ENCODE data around the gene OR14A2. TPM values are rescaled to one million over a fixed set of nuclear protein-coding genes. Genes with fewer than 3 reads are reported as not detected.
"Not testable (repeated sequence)": the region's sequence is repeated elsewhere in the genome, so short reads cannot be mapped to it uniquely, and the experiment has no call there.

OR14A2 gene
- total RNA-seq, 1 donor from 2014 or later: not detected

- DNase-seq (ENCODE audit: extremely low spot score, unreplicated experiment): no peak
- Mint-ChIP-seq H3K9me3 (ENCODE audit: unreplicated experiment) (peaks cover 35% of the 10 kb centered on the region), H3K27ac (ENCODE audit: unreplicated experiment) (peak overlapping the region; percentile 63), H3K4me3 (ENCODE audit: unreplicated experiment) (no peak overlapping the region), H3K4me1 (ENCODE audit: unreplicated experiment) (peaks cover 5% of the 10 kb centered on the region), H3K36me3 (ENCODE audit: unreplicated experiment) (no peaks in the 10 kb centered on the region), H3K27me3 (ENCODE audit: unreplicated experiment) (no peaks in the 10 kb centered on the region)
- TF ChIP-seq CTCF (IDR thresholded peaks at IDR 0.05): no peak
Measured at GRCh38 chr1:247747616-247748015, 325 bp downstream of the OR14A2 start.

GRCh38 chr1:247746391-247746935, 1.5 kb downstream of the OR14A2 start:
- no peak overlapping the region for H3K4me3 Mint-ChIP-seq (ENCODE audit: unreplicated experiment)
- H3K27ac Mint-ChIP-seq (ENCODE audit: unreplicated experiment): no peak overlapping the region
- peaks cover 26% of the 10 kb centered on the region for H3K9me3 Mint-ChIP-seq (ENCODE audit: unreplicated experiment)
- H3K36me3 Mint-ChIP-seq (ENCODE audit: unreplicated experiment): no peaks in the 10 kb centered on the region
- TF ChIP-seq CTCF (IDR thresholded peaks at IDR 0.05): no peak
- DNase-seq (ENCODE audit: extremely low spot score, unreplicated experiment): no peak
- no peaks in the 10 kb centered on the region for H3K27me3 Mint-ChIP-seq (ENCODE audit: unreplicated experiment)
- peaks cover 9% of the 10 kb centered on the region for H3K4me1 Mint-ChIP-seq (ENCODE audit: unreplicated experiment)

GRCh38 chr1:247742215-247742760, 5.7 kb downstream of the OR14A2 start:
- not testable (repeated sequence) for H3K4me3 Mint-ChIP-seq (ENCODE audit: unreplicated experiment); H3K4me1 Mint-ChIP-seq (ENCODE audit: unreplicated experiment); H3K27ac Mint-ChIP-seq (ENCODE audit: unreplicated experiment); H3K36me3 Mint-ChIP-seq (ENCODE audit: unreplicated experiment); H3K27me3 Mint-ChIP-seq (ENCODE audit: unreplicated experiment); DNase-seq (ENCODE audit: extremely low spot score, unreplicated experiment)
- peaks cover 27% of the 10 kb centered on the region for H3K9me3 Mint-ChIP-seq (ENCODE audit: unreplicated experiment)

- no peak for DNase-seq (ENCODE audit: extremely low spot score, unreplicated experiment)
- Mint-ChIP-seq H3K27me3 (ENCODE audit: unreplicated experiment) (no peaks in the 10 kb centered on the region), H3K9me3 (ENCODE audit: unreplicated experiment) (peaks cover 23% of the 10 kb centered on the region), H3K27ac (ENCODE audit: unreplicated experiment) (no peak overlapping the region), H3K36me3 (ENCODE audit: unreplicated experiment) (no peaks in the 10 kb centered on the region), H3K4me3 (ENCODE audit: unreplicated experiment) (no peak overlapping the region), H3K4me1 (ENCODE audit: unreplicated experiment) (peaks cover 7% of the 10 kb centered on the region)
- no peak for TF ChIP-seq CTCF (IDR thresholded peaks at IDR 0.05)
Measured at GRCh38 chr1:247741756-247742155, 6.2 kb downstream of the OR14A2 start.

- DNase-seq (ENCODE audit: extremely low spot score, unreplicated experiment): no peak
- no peak overlapping the region for H3K27ac Mint-ChIP-seq (ENCODE audit: unreplicated experiment)
- H3K36me3 Mint-ChIP-seq (ENCODE audit: unreplicated experiment): no peaks in the 10 kb centered on the region
- TF ChIP-seq CTCF (IDR thresholded peaks at IDR 0.05): no peak
- no peak overlapping the region for H3K4me3 Mint-ChIP-seq (ENCODE audit: unreplicated experiment)
- peaks cover 22% of the 10 kb centered on the region for H3K9me3 Mint-ChIP-seq (ENCODE audit: unreplicated experiment)
- H3K4me1 Mint-ChIP-seq (ENCODE audit: unreplicated experiment): peaks cover 7% of the 10 kb centered on the region
- no peaks in the 10 kb centered on the region for H3K27me3 Mint-ChIP-seq (ENCODE audit: unreplicated experiment)
Measured at GRCh38 chr1:247740721-247741120, 7.2 kb downstream of the OR14A2 start.

All from osteocyte (in vitro differentiated cells).